AG09309 (cell line): ENCODE data around the gene PPP2R5C.

ENCODE experiments used
- DNase-seq: peaks from one replicate; pipeline ENCODE4 v3.0.0-alpha.2; 2010; ENCODE audit warnings: low read depth
- H3K4me3 ChIP-seq: 2 replicates; pipeline ENCODE4 v1.5.1; 2011; ENCODE audit warnings: mild to moderate bottlenecking, low read depth, low read length, moderate library complexity; ENCODE audit not compliant: control insufficient read depth
- CTCF ChIP-seq: IDR thresholded peaks from 2 replicates; pipeline ENCODE4 v1.5.1; 2011; ENCODE audit warnings: mild to moderate bottlenecking, low read depth, low read length, inconsistent platforms; ENCODE audit not compliant: insufficient read depth, control insufficient read depth; ENCODE audit errors: missing control alignments

The PPP2R5C gene

DNA sequence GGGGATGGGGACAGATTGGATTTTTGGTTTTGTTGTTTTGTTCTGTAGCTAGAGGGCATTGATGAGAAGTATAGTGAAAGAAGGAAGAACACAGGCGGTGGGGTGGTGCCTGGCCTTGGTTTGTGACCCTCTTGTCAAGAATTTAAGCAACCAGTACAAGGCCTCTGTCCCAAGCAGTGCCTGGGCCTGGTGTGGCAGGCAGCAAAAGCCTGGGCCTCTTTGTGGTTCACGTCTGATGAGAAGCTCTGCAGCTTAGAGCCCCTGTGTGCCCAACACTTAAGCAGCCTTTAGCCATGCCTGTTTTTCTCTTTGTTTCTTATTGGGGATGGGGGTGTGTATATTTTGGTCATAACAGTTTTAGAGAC lies 98.0 kb downstream of the PPP2R5C start:
- H3K4me3 ChIP-seq = no peak overlapping the region
- TF ChIP-seq CTCF = no peak
- DNase-seq = no peak

GRCh38 chr14:101859958-101860357 lies 98.4 kb downstream of the PPP2R5C start:
- no peak for TF ChIP-seq CTCF
- DNase-seq = no peak

GRCh38 chr14:101861464-101861863 lies 100.0 kb downstream of the PPP2R5C start:
- no peak for DNase-seq
- H3K4me3 ChIP-seq = no peak overlapping the region
- TF ChIP-seq CTCF = no peak

More at GRCh38 chr14:101859958-101860357, 98.4 kb downstream of the PPP2R5C start:
- H3K4me3 ChIP-seq = no peak overlapping the region

DNA sequence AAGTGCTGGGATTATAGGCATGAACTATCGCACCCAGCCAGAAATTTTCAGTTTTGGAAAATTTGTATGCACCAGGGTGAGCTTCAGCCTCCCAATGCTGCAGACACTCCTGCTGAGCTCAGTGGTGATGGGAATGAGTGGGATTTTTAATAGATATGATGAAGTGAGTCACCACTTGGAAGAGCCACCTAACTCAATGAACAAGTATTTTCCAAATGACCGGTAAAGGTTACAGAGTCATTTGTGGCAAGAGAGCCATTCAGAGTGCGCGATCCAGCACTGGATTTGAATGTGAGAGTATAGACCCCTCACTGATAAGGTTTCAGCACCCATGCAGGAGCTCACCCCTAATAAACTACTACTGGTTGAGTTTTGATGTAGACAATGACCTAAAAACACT lies 100.7 kb downstream of the PPP2R5C start:
- DNase-seq = peak; percentile 18
- H3K4me3 ChIP-seq = no peak overlapping the region
- no peak for TF ChIP-seq CTCF

GRCh38 chr14:101862711-101863110 lies 101.2 kb downstream of the PPP2R5C start:
- TF ChIP-seq CTCF = no peak
- DNase-seq = no peak
- no peak overlapping the region for H3K4me3 ChIP-seq

GRCh38 chr14:101865288-101865687 lies 103.8 kb downstream of the PPP2R5C start:
- H3K4me3 ChIP-seq = no peak overlapping the region
- DNase-seq = no peak
- no peak for TF ChIP-seq CTCF

GRCh38 chr14:101867854-101868253 lies 106.3 kb downstream of the PPP2R5C start:
- no peak for TF ChIP-seq CTCF
- no peak overlapping the region for H3K4me3 ChIP-seq
- no peak for DNase-seq
